ENCODE results near the gene CCDC141. TPM values are rescaled to one million over a fixed set of nuclear protein-coding genes. Genes with fewer than 3 reads are reported as not detected.
"Not testable (repeated sequence)": the region's sequence is repeated elsewhere in the genome, so short reads cannot be mapped to it uniquely, and the experiment has no call there.

The CCDC141 gene
- total RNA-seq, 4 donors from 2014 or later: 1.6 to 10.3 (median 5.3) TPM

DNA sequence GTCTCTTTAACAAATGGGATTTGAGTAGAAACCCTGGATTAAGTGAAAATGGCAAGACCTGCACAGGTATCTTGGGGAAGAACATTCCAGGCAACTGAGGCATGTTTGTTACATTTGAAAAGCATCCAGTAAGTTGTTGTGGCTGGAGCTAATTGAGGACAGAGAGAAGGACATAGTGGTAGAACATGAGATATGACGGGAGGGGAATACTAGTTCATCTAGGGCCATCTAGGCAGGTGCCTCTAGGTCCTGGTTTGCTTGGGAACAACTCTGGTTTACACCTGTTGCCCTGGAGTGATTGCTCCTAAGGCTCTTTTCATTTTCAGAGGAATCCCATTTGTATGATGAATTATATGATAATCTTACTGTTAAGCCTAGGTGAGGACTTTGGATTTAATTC is 19.7 kb upstream of the CCDC141 start:
- no peaks in the 10 kb centered on the region for H3K36me3 ChIP-seq
- H3K27ac ChIP-seq: no peak overlapping the region
- TF ChIP-seq EP300 (IDR thresholded peaks at IDR 0.05) (no peak), POLR2A (IDR thresholded peaks at IDR 0.05) (no peak), POLR2AphosphoS5 (IDR thresholded peaks at IDR 0.05) (no peak)
- TF ChIP-seq, protein P1, sequence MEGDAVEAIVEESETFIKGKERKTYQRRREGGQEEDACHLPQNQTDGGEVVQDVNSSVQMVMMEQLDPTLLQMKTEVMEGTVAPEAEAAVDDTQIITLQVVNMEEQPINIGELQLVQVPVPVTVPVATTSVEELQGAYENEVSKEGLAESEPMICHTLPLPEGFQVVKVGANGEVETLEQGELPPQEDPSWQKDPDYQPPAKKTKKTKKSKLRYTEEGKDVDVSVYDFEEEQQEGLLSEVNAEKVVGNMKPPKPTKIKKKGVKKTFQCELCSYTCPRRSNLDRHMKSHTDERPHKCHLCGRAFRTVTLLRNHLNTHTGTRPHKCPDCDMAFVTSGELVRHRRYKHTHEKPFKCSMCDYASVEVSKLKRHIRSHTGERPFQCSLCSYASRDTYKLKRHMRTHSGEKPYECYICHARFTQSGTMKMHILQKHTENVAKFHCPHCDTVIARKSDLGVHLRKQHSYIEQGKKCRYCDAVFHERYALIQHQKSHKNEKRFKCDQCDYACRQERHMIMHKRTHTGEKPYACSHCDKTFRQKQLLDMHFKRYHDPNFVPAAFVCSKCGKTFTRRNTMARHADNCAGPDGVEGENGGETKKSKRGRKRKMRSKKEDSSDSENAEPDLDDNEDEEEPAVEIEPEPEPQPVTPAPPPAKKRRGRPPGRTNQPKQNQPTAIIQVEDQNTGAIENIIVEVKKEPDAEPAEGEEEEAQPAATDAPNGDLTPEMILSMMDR (IDR thresholded peaks at IDR 0.05): no peak
- peaks cover 0 to 9% (median 0%) of the 10 kb centered on the region in 3 donors for H3K9me3 ChIP-seq
- no peak overlapping the region for H3K4me3 ChIP-seq
- ATAC-seq: no peak
- 90 to 100% methylated on average over 1 of the region's 1 CpG for WGBS, 2 donors (ENCODE audit: low coverage in 1 of 2)
- no peaks in the 10 kb centered on the region for H3K27me3 ChIP-seq
- no peaks in the 10 kb centered on the region for H3K4me1 ChIP-seq

DNA sequence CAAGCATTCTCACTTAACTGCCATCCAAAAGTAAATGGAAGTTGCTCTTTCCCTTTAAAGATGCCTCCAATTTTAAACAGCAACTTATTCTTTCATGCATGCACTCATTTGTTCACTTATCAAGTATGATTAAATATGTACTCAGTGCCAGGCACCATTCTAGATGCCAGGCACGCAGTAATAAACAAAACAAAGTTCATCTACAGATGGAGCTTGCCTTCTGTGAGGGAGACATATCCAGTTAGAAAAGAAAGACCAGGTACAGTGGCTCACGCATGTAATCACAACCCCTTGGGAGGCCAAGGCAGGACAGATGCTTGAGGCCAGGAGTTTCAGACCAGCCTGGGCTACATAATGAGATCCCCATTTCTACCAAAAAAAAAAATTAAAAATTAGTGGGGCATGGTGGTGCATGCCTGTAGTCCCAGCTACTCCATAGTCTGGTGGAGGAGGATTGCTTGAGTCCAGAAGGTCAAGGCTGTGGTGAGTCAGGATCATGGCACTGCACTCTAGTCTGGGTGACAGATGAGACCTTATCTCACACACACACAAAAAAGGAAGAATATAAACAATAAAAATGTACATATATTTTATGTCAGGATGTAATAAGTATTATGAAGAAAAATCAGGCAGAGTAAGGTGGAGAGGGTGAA is 19.2 kb upstream of the CCDC141 start:
- ATAC-seq: no peak
- 73 to 76% methylated on average over 2 of the region's 2 CpGs for WGBS, 2 donors (ENCODE audit: low coverage in 1 of 2)
- H3K9me3 ChIP-seq: peaks cover 0 to 9% (median 0%) of the 10 kb centered on the region in 3 donors

DNA sequence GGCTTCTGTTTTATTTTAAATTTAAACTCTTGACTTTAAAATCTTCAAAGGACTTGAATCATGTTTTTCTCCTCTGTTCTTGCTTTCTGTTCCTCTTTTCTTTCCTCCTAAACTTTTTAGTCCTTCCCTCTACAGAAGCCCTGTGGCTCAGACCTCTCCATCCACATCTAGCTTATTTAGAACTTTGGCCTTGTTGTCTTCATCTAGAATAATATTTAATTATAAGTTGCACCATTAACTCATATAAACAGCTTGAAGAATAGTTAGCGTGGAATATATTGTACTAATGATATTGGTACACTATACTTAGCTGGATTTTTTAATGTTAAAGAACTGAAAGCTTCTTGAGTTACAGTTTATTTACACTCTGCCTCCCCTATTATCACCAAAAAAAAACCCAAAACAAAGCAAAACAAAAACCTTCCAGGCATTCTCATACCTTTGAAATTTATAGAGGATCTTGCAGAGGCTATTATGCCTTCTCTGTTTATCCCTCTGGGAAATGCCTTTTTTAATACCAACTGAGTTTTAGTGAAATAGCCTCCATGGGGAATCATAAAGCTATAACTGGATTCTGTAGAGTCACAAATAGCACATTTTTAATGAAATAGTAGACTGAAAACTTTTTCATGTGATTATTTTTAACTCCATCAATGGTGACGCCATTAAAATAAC is 9.2 kb upstream of the CCDC141 start:
- Histone ChIP-seq H3K27ac (no peak overlapping the region), H3K4me3 (no peak overlapping the region), H3K9me3 (no peaks in the 10 kb centered on the region), H3K4me1 (peaks cover 3 to 14% (median 4%) of the 10 kb centered on the region in 3 donors), H3K36me3 (no peaks in the 10 kb centered on the region), H3K27me3 (no peaks in the 10 kb centered on the region)
- no peak for TF ChIP-seq EP300 (IDR thresholded peaks at IDR 0.05)
- TF ChIP-seq POLR2AphosphoS5 (IDR thresholded peaks at IDR 0.05): no peak
- no peak for TF ChIP-seq POLR2A (IDR thresholded peaks at IDR 0.05)
- TF ChIP-seq, protein P1 (IDR thresholded peaks at IDR 0.05): no peak
- no peak for ATAC-seq
- 78 to 84% methylated on average over 2 of the region's 2 CpGs for WGBS, 2 donors (ENCODE audit: low coverage in 1 of 2)

More for the DNA sequence above, 19.2 kb upstream of the CCDC141 start:
- no peak overlapping the region for H3K4me3 ChIP-seq
- H3K27me3 ChIP-seq: no peaks in the 10 kb centered on the region
- H3K27ac ChIP-seq: no peak overlapping the region
- H3K4me1 ChIP-seq: no peaks in the 10 kb centered on the region
- TF ChIP-seq, protein P1 (IDR thresholded peaks at IDR 0.05): no peak
- TF ChIP-seq EP300 (IDR thresholded peaks at IDR 0.05): no peak
- no peak for TF ChIP-seq POLR2AphosphoS5 (IDR thresholded peaks at IDR 0.05)
- TF ChIP-seq POLR2A (IDR thresholded peaks at IDR 0.05): no peak
- H3K36me3 ChIP-seq: no peaks in the 10 kb centered on the region

DNA sequence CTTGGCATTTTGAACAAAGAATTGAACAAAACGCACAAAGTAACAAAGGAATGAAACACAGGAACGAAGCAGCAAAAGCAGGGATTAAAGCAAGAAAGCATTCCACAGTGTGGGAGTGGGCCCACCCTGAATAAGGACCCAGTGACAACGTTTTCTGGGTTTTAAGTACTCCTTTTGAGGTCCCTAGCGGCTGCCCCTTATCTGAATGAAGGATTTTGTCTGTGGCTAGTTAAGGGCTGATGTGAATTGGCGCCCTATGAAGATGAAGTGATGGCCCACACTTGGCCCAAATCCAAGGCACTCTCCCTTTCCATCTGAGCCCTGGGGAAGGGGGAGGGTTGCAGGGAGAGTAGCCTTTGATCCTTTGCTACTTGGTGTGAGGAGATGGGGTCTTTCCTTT is 7.8 kb upstream of the CCDC141 start:
- no peak overlapping the region for H3K4me3 ChIP-seq
- no peaks in the 10 kb centered on the region for H3K9me3 ChIP-seq
- peak overlapping the region in 1 of 4 donors; percentile 31 for H3K27ac ChIP-seq
- no peaks in the 10 kb centered on the region for H3K36me3 ChIP-seq
- TF ChIP-seq EP300 (IDR thresholded peaks at IDR 0.05): no peak
- no peak for TF ChIP-seq POLR2A (IDR thresholded peaks at IDR 0.05)
- TF ChIP-seq POLR2AphosphoS5 (IDR thresholded peaks at IDR 0.05): no peak
- TF ChIP-seq, protein P1 (IDR thresholded peaks at IDR 0.05): no peak
- H3K4me1 ChIP-seq: peaks cover 3 to 14% (median 4%) of the 10 kb centered on the region in 3 donors
- WGBS, 2 donors (ENCODE audit: low coverage in 1 of 2): 94 to 95% methylated on average over 4 to 5 of the region's 5 CpGs
- ATAC-seq: no peak
- no peaks in the 10 kb centered on the region for H3K27me3 ChIP-seq

DNA sequence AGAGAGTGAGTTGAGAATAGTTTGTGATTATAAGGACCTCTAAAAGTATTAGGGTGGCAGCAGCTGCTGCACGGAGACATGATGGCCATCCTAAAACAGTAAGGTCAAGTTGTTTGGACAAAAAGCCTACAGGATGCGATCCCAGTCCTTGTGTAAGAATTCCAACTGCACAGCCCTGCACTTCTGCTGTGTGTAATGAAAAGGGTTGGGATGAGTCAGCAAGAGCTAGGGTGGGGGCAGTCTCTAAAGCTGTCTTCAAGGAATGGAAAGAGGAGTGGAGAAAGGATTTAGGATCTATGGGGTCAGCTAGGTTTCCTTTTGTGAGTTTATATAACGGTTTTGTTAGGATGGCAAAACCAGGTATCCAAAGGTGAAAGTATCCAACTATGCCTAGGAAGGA is 3.6 kb upstream of the CCDC141 start:
- not testable (repeated sequence) for ATAC-seq, H3K27ac ChIP-seq, H3K27me3 ChIP-seq, H3K36me3 ChIP-seq, H3K4me3 ChIP-seq, H3K9me3 ChIP-seq
- WGBS, 2 donors (ENCODE audit: low coverage in 1 of 2): 79 to 81% methylated on average over 3 of the region's 3 CpGs
- peaks cover 6 to 35% (median 12%) of the 10 kb centered on the region in 3 donors for H3K4me1 ChIP-seq
